GM18867 (cell line): Measurements from ENCODE around the gene CCR1.

Experiments
- ATAC-seq: cut with Tn5 transposase; IDR thresholded peaks from one replicate; pipeline ENCODE4 v1.9.1; 2021; ENCODE audit warnings: mild to moderate bottlenecking, moderate library complexity; ENCODE audit not compliant: unreplicated experiment

The CCR1 gene

DNA sequence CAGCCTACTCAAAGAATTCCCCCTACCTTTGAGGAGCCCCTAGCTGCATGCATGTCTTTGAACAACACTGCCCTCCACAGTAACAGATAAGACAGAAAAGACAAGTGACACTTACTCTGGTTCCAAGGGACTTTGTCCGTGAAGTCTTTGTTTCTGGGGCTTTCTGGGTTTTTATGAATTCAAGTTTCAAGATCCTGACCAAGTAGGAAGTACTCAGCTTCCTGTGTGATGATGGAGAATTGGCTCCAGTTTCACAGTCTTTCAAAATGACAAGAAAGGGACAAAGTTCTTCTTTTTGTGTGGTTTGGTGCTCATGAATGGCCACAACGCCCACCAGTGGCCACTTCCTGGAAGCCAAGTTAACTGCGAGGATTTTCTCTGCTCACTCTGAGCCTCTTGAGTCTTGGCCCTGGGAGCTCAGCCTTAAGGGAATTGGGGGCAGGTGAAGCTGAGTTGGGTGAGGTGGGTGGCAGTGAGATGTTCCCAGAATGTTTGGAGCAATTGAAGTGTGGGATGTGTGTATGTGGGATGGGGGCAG, at the start of gene CCR1:
CCR1 (minus strand) TSS at position 147 of the 538 bp plus-strand sequence. CDS start 4,000 bp downstream, outside the sequence.
- ATAC-seq: no peak

DNA sequence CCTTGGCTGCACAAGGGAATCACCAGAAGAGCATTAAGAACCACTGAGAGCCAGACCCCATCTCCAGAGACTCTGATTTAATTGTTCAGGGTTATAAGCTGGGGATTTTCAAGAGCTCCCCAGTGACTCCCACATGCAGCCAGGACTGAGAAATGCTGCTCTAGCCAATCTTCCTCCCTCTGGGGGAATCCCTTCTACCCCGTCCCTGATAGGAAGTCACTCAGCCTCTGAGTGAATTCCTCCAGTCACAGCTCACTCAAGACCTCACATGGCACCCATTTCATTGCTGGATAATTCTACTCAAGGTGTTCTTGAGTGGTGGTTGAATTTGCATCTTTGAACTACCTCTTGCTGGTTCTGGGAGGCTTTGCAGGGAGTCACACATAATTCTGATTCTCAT, 44.9 kb upstream of the CCR1 start:
- no peak for ATAC-seq

DNA sequence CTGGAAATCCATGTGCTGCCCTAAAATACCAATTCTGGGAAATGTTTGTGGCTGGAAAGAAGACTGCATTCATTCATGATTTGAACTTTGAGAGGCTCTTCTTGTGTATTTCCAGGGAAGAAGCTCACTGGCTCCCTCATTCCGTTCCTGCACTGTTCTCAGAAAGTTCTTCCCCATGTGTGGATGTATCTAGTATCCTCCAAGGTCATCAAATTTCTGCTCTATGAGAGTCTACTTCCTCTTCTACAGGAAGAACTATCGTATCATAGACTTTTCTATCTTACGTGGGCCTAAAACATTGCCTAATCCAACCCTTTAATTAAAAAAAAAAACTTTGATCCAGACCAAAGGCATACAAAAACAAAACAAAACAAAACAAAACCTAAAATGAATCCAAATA, 37.0 kb upstream of the CCR1 start:
- no peak for ATAC-seq

DNA sequence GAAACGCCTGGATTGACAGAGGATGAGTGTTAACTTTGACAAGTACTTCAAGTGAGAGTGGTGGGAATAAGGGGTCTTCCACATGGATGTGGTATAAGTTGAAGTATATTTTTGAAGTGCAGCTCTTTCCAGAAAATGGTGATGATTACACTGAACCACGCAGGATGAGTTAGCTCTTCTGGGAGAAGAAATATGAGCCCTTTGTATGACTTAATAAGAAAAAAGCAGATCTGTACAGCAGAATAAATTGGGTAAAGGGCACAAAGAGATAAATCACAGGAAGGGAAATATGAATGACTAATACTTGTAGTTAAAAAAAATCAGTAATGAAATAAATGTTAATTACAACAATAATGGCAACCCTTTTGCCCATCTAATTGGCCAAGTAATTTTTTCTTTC, 35.4 kb upstream of the CCR1 start:
- ATAC-seq: no peak

DNA sequence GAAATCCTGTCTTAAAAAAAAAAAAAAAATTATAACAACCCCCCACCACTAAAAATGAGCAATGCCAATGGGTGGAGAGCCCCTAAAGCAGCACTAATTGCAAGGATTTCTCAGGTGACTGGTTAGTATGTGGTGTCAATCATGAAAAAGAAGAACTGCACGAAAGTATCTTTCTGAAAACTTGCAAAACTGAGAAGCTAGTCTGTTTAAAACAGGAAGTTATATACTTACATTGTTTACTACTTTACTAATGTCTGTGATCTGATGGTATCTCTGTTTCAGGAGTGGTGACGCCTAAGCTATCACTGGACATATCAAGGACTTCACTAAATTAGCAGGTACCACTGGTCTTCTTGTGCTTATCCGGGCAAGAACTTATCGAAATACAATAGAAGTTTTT, 34.0 kb upstream of the CCR1 start, which contains the start of gene CCR3:
CCR3 (plus strand) TSS at position 341 of the 400 bp plus-strand sequence. CDS start 22,699 bp downstream, outside the sequence.
- no peak for ATAC-seq

DNA sequence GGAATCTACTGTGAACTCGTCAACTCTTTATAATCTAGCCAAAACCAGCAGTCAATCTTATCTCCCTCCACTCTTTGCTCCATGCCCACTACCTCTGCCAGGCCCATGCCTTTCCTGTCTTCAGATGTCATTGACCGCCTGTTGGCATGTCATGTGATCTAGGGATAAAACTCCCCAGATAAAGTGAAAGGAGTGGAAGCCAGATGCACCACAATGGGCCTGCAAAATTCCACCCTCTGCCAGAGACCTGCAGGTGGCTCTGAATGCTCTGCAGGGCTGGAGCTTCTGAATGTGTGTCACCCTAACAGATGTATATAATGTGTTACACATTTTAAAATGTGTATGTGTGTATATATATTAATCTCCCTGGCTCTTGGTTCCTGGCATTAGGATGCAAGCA, 31.8 kb upstream of the CCR1 start:
- no peak for ATAC-seq

DNA sequence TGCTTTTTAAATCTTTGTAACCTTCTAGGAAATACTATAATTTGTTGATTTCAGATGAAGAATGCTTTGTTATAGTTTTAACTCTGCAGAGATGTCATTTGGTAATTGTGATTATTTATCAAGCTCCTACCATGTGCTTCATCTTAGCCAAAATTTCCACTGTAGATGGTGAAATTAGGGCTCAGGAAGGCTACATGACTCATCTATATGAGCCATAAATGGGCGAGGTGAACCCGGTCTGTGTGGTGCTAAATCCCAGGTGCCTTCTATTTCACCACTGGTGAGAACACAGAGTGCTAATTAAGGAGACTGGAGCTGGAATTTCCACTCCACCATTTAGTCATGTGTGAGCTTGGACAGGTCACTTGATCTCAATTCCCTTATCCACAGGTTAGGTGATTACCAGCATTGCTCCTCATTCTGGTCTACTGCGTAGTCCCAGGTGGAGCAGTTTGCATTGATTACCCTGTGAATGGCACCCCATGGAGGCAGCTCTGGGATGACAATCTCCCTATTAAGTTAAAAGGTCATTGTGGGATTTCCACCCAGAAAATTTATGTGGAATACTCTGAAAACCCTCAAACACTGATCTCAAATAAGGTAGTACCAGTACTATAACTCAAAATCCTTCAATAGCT, 31.3 kb upstream of the CCR1 start:
- no peak for ATAC-seq

DNA sequence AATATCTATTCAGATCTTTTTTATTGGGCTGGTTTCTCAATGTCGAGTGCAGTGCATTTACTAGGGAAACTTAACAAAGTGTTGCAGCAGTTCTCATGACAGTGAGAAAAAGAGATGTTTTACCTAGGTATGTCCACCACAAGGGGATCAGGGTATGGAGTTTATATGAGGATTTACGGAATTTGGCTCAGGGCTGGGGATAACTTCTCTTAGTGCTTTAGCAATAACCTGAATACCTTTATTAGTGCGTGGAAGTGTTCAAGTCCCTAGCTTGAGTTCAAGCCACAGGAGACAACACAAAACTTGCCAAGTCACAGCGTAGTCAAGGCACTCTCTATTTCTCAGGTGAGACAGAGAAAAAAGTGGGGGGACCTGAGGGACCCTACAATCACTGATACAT, 30.3 kb upstream of the CCR1 start:
- ATAC-seq: no peak

DNA sequence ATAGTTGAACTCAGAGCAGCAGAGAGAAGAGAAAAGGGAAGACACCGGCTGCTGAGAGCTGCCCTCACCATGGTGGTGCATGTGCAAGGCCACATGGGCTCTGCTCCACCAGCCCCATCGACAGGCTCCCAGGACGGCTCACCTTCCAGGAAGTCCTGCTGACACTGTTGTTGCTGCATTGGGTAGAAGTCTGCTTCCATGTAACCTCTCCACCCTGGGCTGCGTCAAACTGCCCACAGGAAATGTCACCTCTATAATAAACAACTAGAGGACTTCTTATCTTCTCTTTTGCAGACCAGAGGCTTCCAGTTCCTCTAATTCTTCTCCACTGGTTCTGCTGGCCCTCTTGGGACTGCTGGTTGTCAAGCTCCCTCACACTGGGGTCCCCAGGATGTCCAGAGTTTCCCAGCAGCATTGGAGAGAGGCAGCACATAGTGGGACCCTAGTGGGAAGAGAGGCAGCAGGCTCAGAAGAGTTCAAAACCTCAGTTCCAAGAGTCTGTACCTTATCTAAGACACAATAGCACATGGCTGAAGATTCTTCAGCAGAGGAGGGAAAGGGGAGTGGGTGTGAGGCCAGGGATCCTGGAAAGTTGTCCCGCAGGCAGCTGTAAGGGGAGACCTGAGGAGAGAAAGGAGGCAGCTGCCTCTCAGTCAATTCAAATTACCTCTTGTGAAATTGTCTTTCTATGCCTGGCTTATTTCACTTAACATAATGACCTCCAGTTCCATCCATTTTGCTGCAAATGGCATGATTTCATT, 28.4 kb upstream of the CCR1 start:
- ATAC-seq: no peak

DNA sequence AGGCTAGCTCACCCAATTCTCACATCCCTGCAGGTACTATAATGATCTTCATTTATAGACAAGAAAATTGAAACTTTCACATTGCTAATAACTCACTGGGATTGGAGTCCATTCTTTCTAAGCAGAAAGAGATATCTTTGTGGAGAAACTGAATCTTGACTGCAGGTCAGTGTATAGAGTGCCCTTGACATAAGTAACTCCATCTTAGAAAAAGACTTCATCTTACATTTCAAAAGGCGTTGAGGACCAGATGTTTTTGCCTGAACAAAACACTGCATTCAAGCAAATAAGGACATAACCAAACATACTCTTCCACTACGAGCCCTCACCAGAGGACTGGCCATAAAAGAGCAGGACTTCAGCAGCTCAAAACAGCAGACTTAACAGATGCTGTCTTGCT, 27.3 kb upstream of the CCR1 start:
- no peak for ATAC-seq

DNA sequence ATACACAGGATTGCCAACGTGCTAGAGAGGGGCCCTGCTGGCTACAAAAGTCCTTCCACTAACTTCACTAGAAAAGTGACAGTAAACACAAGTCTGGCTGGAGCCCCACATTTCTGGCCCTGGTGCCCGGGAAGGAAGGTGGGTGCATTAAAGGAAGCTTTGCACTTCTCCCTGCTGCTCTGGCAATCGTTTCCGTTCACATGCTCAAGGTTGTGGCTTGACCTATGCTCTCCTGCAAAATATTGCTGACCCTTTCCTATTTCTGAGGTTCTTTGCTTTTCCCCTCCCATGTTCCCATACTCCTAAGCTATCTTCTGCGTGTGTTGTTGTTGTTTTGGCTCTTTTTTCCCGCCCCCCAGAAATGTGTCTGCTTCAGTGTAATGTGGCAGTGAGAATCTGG, 25.1 kb upstream of the CCR1 start:
- ATAC-seq: no peak

DNA sequence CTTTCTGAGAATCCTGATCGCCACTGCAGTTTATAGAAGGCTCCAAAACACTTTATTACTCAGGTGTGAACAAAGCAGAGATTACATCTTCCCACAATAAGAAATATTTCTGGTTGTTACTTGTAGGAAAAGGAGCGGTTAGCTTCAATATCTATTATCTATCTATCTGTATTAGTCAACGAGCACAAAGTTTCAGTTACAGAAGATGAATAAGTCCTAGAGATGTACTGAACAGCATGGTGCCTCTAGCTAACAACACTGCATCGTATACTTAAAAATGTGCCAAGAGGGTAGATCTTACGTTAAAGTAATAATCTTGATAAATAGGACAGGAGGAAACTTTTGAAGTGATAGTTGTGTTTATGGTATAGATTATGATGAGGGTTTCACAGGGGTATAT, 23.2 kb upstream of the CCR1 start:
- no peak for ATAC-seq

DNA sequence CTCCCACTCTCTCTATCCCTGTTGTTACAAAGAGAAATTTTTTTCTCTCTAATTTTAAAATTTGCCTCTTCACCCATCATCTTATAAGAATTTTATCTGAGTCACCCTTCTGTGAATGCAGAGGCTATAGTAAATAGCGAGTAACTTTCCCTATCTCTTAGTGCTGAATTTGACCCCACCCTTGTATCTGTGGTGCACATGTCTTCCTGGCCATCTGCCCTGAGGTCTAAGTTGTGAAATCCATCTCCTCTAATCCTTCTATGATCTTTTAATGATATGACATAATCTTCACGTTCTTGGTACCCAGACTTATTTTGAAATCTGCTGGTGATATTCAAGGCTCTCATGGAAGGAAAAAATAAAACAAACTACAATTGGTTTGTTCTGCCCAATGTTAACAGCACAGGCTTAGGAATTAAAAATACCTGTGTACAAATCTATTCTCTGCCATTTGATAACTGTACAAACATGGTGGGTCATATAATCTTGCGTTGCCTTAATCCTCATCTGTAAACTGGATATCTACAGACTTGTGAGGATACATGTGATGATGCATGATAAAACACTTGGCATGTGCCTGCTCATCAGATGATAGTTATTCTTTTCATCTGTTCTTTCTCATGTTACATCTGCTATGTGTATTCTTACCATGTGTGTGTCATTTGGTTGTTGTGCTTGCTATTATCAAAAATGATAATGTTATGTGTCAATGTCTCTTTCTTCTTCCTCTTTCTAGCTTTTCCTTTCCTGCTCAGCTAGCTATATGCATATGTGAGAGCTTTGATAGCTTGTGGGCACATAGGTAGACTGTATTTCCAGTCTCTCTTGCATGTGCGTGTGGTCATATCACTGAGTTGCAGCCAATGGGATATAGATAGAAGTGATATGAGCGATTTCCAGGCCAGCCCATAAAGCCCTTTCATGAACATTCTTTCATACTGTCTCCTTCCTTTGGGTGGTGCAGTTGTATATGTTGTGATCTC, 20.4 kb upstream of the CCR1 start:
- no peak for ATAC-seq

DNA sequence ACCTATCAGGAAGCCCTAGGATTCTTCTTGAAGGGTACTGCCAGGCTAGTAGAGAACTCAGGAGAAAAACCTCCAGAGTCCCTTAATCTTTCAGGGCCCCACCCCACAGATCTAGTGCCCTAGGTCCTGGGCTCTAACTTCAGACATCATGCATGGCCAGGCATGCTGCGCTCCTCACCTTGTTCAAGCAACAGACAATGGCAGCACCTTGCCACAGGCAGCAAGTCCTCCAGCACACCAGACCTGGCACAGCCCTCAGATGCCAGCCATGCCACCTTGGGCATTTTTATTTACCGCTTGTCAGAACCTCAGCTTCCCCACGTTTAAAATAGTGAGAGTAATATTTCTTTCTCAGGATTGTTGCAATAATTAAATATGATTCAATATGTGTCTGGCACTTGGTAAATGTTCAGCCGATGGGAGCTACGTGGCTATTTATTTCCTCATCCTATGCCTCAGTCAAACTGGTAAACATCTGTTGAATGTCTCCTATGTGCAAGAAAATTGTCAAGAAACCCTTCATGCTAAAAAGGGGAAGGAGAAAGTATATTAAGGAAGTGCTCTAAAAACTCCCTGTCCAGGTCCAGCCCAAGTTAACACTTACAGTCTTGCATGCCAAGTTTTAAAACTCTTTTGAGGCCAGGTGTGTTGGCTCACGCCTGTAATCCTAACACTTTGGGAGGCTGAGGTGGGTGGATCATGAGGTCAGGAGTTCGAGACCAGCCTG, 14.5 kb upstream of the CCR1 start:
- no peak for ATAC-seq

DNA sequence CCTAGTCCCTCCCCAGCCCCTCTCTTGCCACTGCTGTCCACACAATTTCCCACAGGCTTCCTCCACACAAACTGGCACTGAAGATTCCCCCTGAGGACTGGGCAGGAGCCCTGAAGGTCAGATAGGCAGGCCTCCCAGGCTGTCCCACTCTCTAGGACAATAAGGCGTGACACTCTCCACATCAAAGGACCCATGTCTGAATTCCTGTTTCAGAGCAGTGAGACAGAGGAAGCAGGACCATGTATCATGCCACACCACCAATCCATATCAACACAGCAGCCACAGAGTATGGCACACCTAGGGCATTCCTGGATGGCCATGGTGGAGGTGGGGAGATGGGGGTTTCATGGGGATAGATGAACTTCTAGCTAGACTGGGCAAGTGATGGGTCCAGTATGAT, 13.8 kb upstream of the CCR1 start:
- ATAC-seq: no peak

DNA sequence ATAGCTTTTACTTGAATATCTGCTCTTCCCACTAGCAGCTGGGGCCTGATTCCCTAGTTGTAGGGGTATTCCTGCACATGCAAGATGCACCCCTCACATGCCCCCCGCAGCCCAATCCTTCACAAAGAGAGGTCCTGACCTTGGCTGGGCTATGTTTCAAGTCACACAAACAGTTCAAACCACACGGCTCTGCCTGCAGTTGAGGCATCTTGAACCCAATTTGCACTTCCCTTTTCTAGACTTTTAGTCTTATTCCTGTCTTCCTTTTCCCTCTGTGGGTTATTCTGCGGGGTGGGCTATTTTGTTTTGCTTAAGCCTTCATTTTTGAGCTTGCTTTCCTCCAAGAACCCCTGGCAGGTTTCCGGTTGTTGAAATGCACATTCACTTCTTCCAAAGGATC, 13.3 kb upstream of the CCR1 start:
- no peak for ATAC-seq

DNA sequence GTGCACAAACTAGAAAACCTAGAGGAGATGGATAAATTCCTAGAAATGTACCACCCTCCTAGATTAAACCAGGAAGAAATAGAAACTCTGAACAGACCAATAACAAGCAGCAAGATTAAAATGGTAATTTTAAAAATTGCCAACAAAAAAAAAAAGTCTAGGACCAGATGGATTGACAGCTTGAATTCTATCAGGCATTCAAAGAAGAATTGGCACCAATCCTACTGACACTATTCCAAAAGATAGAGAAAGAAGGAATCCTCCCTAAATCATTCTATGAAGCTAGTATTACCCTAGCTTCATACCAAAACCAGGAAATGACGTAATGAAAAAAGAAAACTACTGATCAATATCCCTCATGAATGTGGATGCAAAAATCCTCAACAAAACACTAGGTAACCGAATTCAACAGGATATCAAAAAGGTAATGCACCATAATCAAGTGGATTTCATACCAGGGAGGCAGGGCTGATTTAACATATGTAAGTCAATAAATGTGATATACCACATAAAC, 10.1 kb upstream of the CCR1 start:
- ATAC-seq: no peak

DNA sequence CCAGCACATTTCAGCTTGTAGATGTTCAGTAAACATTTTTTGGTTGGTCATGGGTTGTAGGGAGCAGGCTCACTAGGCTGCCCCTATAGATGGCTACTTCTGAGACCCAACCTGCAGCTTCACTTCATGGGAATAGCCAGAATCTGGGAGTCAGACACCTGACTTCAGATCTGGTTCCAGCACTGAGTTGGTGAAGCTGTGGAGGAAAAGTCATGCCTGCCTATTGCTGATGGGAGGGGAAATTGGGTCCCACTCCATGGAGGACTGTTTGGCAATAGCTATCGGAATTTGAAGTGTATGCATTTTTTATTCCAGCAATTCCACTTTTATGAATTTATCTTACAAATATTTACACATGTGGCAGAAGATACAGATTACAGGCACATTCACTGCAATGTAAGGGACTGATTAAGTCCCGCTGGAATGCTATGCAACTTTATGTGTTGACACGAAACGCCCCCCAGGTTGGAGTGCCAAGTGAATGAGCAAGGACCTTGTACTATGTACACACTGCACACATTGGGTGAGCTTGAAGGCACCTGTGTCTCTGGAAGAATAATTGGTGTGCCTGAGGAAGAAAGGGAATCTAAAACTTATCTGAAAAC, 7.8 kb upstream of the CCR1 start:
- no peak for ATAC-seq

DNA sequence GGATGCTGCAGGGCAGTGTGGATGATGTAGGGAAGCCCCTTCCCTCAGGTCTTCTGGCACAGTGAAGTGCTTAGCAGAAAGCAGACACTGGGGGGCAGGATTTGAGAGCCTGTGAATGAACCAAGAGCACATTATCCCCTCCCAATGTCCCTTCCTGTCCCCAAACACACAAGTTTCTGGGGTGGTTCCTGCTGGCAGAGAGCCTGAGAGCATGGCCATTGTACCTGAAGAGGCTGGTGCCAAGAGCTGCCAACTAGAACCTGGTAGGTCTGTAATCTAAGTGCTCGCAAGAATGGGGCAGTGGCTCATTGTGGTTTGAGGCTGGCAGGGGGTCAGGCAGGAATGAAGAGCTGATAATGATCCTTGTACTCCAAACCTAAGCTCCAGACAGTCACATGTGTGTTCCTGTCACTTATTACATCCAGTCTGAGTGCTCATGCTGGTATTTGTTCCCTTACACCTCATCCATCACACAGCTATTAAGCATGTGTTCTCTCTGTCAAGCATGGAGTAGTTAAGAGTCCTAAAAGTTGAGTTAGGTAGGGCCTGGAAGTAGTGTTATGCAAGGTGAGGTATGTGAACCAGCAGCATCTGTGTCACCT, 6.7 kb upstream of the CCR1 start:
- ATAC-seq: no peak
